Gastroesophageal sphincter (tissue), 4 donors: ENCODE measurements around the gene EPHB1. TPM values are rescaled to one million over a fixed set of nuclear protein-coding genes. Genes with fewer than 3 reads are reported as not detected.

Experiments used
- ATAC-seq: fragments of 150-250 bp; one replicate; pipeline ENCODE4 v1.9.1; 2016; ENCODE audit warnings: mild to moderate bottlenecking, moderate library complexity
- H3K27ac ChIP-seq, 4 donors: fragments of 200-600 bp; sonication (generic) in 3 of 4; 1 replicate in 3 of 4; 2 replicates in 1 of 4; pipeline ENCODE4 v1.5.1; 2016 to 2019
- H3K27me3 ChIP-seq: fragments of 200-600 bp; sonication (generic); one replicate; pipeline ENCODE4 v1.5.1; 2019
- H3K36me3 ChIP-seq, 2 donors: fragments of 200-600 bp; sonication (generic); one replicate each; pipeline ENCODE4 v1.5.1; 2019; ENCODE audit warnings: control low read depth in 1 of 2
- H3K4me1 ChIP-seq, 3 donors: fragments of 200-600 bp; sonication (generic); 1 replicate in 2 of 3; 2 replicates in 1 of 3; pipeline ENCODE4 v1.5.1; 2016 to 2019; ENCODE audit warnings: control low read depth in 2 of 3
- H3K4me3 ChIP-seq, 2 donors: fragments of 200-600 bp; sonication (generic); one replicate each; pipeline ENCODE4 v1.5.1; 2019; ENCODE audit warnings: mild to moderate bottlenecking in 1 of 2, moderate library complexity in 1 of 2
- H3K9me3 ChIP-seq, 3 donors: fragments of 200-600 bp; sonication (generic); one replicate each; pipeline ENCODE4 v1.5.1; 2017 to 2019; ENCODE audit warnings: control low read depth in 2 of 3
- CTCF ChIP-seq, 4 experiments: fragments of 200-600 bp in 2 of 4; fragments of 450-650 bp in 2 of 4; sonication (generic) in 1 of 4; IDR thresholded peaks; one replicate each; pipeline ENCODE4 v1.5.1; 2017 to 2019; ENCODE audit warnings: antibody characterized with exemption in 4 of 4, mild to moderate bottlenecking in 2 of 4, moderate library complexity in 2 of 4
- EP300 ChIP-seq: sonication (generic); formaldehyde crosslinking; IDR thresholded peaks from one replicate; pipeline ENCODE4 v1.6.1; 2017; ENCODE audit warnings: antibody characterized with exemption, mild to moderate bottlenecking
- POLR2A ChIP-seq, 2 donors: fragments of 450-650 bp; IDR thresholded peaks; one replicate each; pipeline ENCODE4 v1.6.1; 2017; ENCODE audit warnings: antibody characterized with exemption in 2 of 2, mild to moderate bottlenecking in 2 of 2, moderate library complexity in 1 of 2
- POLR2AphosphoS5 ChIP-seq: sonication (generic); formaldehyde crosslinking; IDR thresholded peaks from one replicate; pipeline ENCODE4 v1.6.1; 2017; ENCODE audit warnings: antibody characterized with exemption
- WGBS, 2 donors: methylation state at CpG; one replicate each; pipeline ENCODE4 v1.1.5; 2018; ENCODE audit warnings: low coverage in 1 of 2; 5-methylcytosine and 5-hydroxymethylcytosine counted together
- total RNA-seq, 4 donors: library from RNA; depleted of rRNA; stranded (reverse); fragments of >200 nt; gene quantifications; one replicate each; pipeline ENCODE4 v1.1.0, GENCODE V29; 2016

Gene EPHB1
- total RNA-seq, 4 donors from 2014 or later, result 0.81 to 5.7 (median 2.5) TPM; not detected in 1

- Histone ChIP-seq H3K4me1 (no peaks in the 10 kb centered on the region), H3K4me3 (no peak overlapping the region), H3K27ac (no peak overlapping the region), H3K27me3 (no peaks in the 10 kb centered on the region), H3K36me3 (no peaks in the 10 kb centered on the region), H3K9me3 (no peaks in the 10 kb centered on the region)
- TF ChIP-seq POLR2AphosphoS5 (no peak), POLR2A (IDR thresholded peaks at IDR 0.05) (no peak), EP300 (no peak), CTCF (IDR thresholded peaks at IDR 0.05) (no peak)
- no peak for ATAC-seq
- 80% methylated on average over 1 of the region's 5 CpGs; no CpG with 5 or more reads in 1 of the 2 donors for WGBS, 2 donors
Observed at GRCh38 chr3:135117977-135118376, 322.9 kb downstream of the EPHB1 start.

DNA sequence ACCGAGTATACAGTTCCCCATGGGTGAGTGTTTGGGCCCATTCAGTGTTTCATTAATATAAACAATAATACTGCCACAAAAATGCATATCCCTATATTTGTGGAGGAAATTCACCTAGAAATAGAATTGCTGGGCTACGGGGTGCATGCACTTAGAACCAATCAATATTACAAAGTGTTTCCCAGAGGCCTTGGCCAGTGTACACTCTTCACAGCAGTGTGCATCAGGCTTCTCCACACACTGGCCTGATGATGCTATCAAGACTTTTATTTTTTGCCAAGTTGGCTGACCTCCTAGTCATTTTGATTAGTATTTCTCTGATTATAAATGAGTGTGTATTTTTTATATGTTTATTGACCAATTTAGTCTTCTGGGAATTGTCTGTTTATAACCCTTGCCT lies 323.7 kb downstream of the EPHB1 start:
- TF ChIP-seq POLR2AphosphoS5 (no peak), CTCF (IDR thresholded peaks at IDR 0.05) (no peak), EP300 (no peak), POLR2A (IDR thresholded peaks at IDR 0.05) (no peak)
- 79 to 100% methylated on average over 1 to 2 of the region's 2 CpGs for WGBS, 2 donors
- Histone ChIP-seq H3K27me3 (no peaks in the 10 kb centered on the region), H3K4me3 (no peak overlapping the region), H3K36me3 (no peaks in the 10 kb centered on the region), H3K9me3 (no peaks in the 10 kb centered on the region), H3K4me1 (no peaks in the 10 kb centered on the region), H3K27ac (no peak overlapping the region)
- no peak for ATAC-seq

DNA sequence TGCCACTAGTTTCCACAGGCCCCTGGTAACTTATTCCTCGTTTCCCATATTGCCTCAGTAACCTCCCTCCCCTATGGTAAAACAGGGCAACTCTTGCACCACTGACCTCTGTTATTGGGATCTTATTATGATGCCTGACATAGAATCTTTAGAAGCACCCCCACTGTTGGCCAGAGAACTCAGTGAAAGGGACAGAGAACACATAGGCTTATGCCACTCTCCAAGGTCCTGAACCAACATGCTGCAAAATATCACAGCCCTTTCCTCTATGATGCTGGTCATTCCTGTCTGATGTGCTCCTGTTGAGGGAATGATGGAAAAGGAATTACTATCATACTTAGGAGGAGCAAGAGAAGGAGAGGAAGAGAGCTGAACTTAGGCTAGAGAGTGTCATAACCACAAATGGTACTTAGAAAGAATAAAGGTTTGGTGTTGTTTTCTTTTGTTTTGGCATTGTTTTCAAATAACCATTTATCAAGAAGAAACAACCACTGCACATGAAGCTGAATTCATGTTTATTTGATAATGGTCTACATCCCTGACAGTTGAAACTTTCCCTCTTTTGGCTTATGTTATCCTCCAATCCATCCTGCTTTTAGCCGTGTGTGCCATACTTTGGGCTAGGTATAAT lies 330.2 kb downstream of the EPHB1 start:
- Histone ChIP-seq H3K4me3 (no peak overlapping the region), H3K9me3 (no peaks in the 10 kb centered on the region), H3K27me3 (no peaks in the 10 kb centered on the region), H3K4me1 (no peaks in the 10 kb centered on the region), H3K27ac (no peak overlapping the region), H3K36me3 (no peaks in the 10 kb centered on the region)
- WGBS, 2 donors, result 81 to 100% methylated on average over 1 to 2 of the region's 2 CpGs
- no peak for TF ChIP-seq CTCF (IDR thresholded peaks at IDR 0.05)
- TF ChIP-seq POLR2AphosphoS5, result no peak
- no peak for TF ChIP-seq EP300
- TF ChIP-seq POLR2A (IDR thresholded peaks at IDR 0.05), result no peak
- no peak for ATAC-seq

- TF ChIP-seq POLR2AphosphoS5 (no peak), CTCF (IDR thresholded peaks at IDR 0.05) (no peak), EP300 (no peak), POLR2A (IDR thresholded peaks at IDR 0.05) (no peak)
- H3K4me1 ChIP-seq, result no peaks in the 10 kb centered on the region
- peaks cover 0 to 5% of the 10 kb centered on the region in 2 donors for H3K36me3 ChIP-seq
- H3K4me3 ChIP-seq, result no peak overlapping the region
- WGBS, 2 donors, result 58 to 81% methylated on average over 4 of the region's 5 CpGs
- H3K9me3 ChIP-seq, result no peaks in the 10 kb centered on the region
- no peak overlapping the region for H3K27ac ChIP-seq
- no peak for ATAC-seq
- no peaks in the 10 kb centered on the region for H3K27me3 ChIP-seq
Observed at GRCh38 chr3:135127946-135128470, 332.9 kb downstream of the EPHB1 start.

DNA sequence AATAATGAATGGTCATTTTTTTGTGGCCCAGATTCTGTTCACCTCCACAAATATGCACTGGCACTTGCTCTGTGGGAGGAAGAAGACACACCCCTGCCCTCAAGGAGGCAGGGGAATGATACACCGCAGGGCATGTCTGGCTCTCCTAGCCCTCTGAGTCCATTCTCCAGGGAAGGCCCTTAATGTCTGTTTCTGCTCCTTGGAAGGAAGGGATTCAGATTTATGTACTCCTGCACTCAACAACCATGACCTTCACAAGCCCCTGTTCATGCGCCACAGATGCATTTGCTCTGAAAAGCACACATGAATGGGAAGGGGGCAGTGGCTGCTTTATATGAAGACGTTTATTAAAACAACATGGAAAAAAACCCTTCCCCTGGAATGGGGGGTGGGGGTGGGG lies 333.8 kb downstream of the EPHB1 start:
- H3K9me3 ChIP-seq, result no peaks in the 10 kb centered on the region
- 17 to 64% methylated on average over 2 to 3 of the region's 3 CpGs for WGBS, 2 donors
- peaks cover 0 to 7% of the 10 kb centered on the region in 2 donors for H3K36me3 ChIP-seq
- TF ChIP-seq POLR2AphosphoS5 (no peak), CTCF (IDR thresholded peaks at IDR 0.05) (no peak), EP300 (no peak), POLR2A (IDR thresholded peaks at IDR 0.05) (no peak)
- H3K4me1 ChIP-seq, result no peaks in the 10 kb centered on the region
- ATAC-seq, result no peak
- H3K27ac ChIP-seq, result no peak overlapping the region
- H3K27me3 ChIP-seq, result no peaks in the 10 kb centered on the region
- H3K4me3 ChIP-seq, result no peak overlapping the region
